HG03378 (cell line): ENCODE results near the gene CLTCL1.
"Not testable (repeated sequence)": the region's sequence is repeated elsewhere in the genome, so short reads cannot be mapped to it uniquely, and the experiment has no call there.

Experiments
- ATAC-seq: cut with Tn5 transposase; IDR thresholded peaks from one replicate; pipeline ENCODE4 v1.9.1; 2021; ENCODE audit warnings: mild to moderate bottlenecking, moderate library complexity; ENCODE audit not compliant: unreplicated experiment

CLTCL1 gene

DNA sequence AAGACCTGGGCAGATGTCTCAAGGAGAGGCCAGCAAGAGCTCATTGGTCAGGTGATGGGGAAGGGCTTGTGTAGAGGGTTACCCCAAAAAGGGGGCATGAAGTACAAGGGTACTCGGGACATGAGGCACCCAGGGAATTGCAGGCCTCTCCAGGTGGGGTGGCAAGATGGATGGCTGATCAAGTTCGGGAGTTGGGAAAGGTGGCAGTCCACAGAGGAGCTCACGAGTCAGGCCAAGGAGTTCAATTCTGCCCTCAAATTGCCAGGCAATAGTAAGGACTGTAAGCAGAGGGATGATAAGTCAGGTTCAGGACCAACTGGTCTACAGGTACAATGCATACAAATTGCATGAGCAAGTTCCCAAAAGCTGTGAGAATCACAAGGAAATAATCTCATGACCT is 70.7 kb downstream of the CLTCL1 start:
- ATAC-seq, result no peak

DNA sequence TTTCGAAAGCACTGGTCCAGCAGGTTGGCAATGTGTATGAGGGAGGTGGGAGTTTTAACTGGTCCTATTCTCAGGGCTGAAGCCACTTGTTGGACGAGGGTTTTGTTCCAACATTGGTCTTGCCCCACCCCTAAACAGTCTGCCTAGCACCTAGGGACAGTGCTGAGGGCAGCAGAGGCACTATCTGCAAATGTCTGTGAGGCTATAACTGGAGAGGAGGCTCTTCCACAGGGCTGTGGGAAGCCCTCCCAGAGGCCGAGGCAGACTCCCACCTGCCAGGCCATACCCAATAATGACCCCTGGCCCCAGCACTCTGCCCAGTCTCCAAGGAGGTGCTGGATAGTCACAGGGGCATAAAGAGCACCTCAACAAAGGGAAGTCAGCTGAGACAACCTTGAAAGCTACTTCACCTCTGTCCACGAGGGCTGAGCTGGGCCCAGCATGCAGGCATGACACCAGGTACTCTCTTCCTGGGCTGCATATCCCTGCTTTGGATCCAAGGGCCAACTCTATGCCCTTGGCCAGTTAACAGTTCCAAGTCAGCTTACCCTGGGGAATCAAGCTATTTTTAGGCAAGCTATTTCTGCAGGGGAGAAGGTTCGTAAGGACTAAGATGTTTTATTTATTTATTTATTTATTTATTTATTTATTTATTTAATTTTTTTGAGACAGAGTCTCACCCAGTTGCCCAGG is 72.8 kb downstream of the CLTCL1 start:
- ATAC-seq, result no peak

DNA sequence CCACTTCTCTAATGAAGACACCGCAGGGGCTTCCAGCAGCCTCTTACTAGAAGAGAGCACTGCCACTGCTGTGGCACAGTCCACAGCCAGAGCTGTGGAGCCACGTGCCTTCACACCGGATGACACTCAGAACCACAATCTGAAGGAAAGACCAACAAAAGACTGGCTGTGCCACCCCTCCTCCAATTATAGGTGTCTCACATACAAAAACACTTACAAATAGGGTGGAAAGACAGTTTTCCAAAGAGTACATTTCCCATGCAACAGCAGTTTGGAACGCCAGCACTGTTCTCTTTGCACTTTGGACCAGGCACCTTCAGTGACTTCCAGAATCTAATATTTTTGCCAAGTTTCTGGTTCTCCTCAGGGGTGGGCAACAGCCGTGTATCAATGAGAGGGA is 74.9 kb downstream of the CLTCL1 start:
- no peak for ATAC-seq

DNA sequence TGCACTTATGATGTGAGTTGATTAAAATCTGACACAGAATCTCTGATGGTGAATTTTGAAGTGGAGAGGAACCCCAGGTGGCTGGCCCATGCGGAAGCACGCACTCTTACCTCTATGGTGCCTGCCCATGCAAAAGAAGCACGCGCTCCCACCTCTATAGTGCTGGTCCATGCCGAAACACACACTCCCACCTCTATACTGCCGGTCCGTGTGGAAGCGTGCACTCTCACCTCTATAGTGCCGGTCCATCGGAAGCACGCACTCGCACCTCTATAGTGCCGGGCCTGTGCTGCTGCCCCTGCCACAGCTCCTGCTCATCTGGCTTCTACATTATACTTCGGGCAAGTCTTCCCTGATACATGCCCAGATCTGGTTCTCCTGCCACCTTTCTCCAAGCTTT is 76.2 kb downstream of the CLTCL1 start:
- no peak for ATAC-seq

DNA sequence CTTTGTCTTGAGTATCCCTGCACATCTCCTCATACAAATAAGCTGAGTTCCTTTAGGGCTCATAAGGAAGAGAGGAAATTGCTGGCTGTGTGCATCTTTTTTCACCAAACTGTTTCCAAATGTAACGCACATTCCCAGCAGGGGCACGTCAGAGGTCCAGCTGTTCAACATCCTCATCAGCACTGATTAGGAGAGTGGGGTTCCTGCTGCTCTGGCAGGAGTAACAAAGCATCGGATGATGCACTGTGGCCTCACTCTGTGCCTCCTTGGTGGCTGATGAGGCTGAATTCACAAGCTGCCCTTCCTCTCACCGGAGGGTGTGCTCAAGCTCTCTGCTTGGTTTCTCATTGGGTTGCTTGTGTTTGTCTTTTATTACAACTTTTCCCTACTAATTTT is 77.4 kb downstream of the CLTCL1 start:
- ATAC-seq, result no peak

DNA sequence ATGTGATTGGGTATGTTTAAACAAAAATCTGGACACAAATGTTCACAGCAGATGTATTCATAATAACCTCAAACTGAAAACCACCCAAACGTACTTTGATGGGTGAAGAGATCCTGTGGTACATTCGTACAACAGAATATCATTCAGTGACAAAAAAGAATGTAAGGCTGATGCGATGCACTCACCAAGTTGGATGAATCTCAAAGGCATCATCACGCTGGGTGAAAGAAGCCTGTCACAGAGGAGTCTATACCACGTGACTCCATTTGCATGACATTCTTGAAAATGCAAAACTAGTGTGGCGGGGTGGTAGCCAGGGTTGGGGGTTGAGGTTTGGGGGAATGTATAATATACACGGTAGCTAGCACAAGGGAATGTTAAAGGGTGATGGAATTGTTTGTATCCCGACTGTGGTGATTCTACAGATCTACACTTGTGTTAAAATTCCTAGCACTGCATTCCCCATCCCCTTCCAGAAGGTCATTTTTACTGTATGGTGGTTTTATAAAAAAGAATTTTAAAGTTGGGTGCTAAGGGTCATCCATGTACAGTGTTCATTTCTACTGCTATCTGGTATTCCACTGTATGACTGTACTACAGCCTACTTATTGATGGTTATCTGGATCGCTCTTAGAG is 78.0 kb downstream of the CLTCL1 start:
- ATAC-seq, result no peak

DNA sequence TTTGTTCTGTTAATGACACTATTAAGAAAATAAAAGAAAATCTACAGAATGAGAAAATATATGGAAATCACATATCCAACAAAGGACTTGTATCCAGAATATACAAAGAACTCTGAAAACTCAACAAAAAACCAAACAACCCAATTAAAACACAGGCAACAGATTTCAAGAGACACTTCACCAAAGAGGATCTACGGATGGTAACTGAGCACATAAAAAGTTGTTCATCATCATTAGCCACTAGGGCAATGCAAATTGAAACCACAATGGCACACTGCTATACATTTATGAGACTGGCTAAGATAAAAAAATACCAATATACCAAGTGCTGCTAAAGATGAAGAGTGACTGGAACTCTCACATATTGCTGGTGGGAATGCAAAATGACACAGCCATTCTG is 78.5 kb downstream of the CLTCL1 start:
- no peak for ATAC-seq

DNA sequence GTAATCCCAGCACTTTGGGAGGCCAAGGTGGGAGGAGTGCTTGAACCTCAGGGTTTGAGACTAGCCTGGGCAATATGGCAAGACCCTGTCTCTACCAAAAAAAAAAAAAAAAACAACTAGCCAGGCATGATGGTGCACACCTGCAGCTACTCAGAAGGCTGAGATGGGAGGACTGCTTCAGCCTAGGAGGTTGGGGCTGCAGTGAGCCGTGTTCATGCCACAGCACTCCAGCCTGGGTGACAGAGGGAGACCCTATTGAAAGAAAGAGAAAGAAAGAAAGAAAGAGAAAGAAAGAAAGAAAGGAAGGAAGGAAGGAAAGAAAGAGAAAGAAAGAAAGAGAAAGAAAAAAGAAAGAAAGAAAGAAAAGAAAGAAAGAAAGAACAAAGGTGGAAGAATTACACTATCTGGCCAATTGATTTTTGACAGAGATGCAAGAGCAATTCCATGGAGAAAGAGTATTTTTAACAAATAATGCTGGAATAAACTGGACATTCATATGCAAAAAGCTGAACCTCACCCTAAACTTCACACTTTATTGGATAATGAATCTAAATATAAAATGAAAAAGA is 79.1 kb downstream of the CLTCL1 start:
- no peak for ATAC-seq

DNA sequence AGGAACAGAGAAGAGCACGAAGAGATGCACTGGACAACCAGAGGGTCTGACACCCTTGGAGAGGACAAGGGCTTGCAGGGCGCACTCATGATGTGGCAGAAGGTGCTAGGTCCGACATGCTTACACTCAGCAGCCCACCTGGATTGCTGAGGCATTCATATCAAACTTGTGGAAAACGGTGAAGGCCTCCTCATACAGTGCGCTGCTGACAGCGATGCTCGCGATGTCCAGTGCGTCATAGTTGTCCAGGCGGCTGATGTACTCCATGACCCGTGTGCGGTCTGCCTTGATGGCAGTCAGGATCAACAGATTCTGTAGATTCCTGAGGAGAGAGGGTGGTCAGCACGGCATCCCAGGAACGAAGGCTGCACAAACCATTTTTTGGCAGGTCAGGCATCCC is 81.3 kb downstream of the CLTCL1 start:
- no peak for ATAC-seq

DNA sequence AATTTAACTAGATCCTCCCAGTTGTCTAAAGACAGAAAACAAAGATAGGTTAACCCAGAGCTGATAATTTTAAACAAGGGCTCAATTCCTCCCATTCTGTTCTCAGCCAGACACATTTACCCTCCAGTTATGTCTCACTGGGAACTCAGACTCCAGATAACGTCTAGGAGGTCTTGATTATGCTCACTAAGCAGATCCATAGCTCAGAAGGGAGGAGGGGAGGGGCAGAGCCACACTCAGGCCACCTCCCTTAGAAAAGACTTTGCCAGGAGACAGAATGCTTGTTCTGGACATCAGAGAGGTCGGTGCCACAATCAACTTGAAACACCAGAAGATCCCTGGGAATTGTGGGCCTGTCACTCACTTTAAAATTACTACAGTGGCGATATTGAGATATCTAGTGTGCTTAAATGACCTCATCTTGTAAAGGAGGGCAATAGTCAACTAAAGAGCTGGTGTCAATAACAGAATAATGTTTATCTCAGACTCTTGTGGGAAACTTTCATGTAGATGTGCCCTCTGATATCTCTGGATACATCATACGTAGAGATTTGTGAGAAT is 83.2 kb downstream of the CLTCL1 start:
- ATAC-seq, result no peak

DNA sequence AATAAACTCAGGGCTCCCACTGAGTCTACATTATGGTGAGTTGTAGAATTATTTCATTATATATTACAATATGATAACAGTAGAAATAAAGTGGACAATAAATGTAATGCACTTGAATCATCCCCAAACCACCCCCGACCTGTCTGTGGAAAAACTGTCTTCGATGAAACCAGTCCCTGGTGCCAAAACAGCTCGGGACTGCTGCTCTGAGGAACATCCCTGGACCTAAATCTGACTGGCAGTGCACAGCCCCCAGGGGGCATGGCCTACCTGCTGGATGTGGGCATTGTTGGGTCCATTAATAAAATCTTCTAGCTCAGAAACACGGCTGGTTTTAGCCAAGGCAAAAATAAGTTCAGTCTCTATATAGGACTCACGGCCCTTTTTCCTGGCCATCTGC is 83.6 kb downstream of the CLTCL1 start:
- no peak for ATAC-seq

DNA sequence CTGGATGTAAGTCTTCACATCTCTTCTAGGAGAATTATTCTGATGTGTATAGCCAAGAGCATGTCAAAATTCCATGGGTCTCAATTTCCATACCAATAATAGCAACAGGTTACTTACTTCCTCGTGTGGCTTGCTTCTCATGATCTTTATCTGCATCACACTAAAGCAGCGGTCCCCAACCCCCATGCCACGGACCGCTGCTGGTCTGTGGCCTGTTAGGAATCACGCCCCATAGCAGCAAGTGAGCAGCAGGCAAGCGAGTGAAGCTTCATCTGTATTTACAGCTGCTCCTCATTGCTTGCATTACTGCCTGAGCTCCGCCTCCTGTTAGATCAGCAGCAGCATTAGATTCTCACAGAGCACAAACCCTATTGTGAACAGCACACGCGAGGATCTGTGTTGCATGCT is 84.1 kb downstream of the CLTCL1 start:
- no peak for ATAC-seq

DNA sequence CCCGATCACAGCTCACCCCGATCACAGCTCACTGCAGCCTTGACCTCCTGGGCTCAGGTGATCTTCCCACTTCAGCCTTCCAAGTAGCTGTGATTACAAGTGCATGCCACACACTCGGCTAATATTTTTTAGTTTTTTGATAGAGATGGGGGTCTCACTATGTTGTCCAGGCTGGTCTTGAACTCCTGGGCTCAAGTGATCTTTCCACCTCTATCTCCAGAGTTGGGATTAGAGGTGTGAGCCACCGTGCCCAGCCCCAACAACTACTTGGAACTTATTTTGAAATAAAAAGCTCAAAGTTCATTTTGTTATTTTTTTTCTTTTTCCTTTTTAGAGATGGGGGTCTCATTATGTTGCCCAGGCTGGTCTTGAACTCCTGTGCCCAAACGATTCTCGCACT is 85.2 kb downstream of the CLTCL1 start:
- no peak for ATAC-seq

DNA sequence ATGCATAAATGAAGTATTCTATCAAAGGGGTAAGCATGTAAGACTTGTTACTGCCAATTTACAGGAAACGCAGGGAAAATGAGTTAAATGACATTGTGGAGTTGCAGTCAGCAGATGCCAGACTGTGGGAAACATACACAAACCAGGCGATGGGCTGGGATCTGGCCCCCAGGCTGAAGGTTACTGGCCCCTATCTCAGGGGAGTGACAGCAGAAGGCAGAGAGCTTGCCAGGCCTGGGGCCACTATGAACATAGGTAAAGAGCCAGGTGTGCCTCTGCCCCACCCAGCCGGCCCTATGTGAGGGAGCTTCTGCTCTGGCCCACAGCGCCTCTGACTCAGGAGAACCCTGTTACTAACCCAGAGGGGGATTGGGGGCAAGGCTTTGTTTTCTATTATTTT is 86.9 kb downstream of the CLTCL1 start:
- ATAC-seq, result no peak

DNA sequence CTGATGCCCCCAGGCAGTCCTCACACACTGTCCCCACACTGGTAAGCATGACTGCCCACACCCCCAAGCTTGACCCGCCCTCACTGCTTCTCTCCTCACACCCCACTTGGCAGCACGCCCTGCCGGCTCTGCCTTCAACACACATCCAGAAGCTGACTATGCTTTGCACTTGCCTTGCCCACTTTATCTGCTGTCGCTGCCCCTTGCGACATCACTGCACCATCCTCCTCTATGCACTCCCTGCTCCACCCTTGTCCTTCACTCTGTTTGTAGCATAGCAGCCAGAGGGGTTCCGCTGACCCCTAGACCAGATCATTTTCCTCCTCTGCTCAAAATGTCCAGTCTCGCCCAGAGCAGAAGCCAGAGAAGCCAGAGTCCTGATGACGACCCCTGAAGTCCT is 87.7 kb downstream of the CLTCL1 start:
- no peak for ATAC-seq

DNA sequence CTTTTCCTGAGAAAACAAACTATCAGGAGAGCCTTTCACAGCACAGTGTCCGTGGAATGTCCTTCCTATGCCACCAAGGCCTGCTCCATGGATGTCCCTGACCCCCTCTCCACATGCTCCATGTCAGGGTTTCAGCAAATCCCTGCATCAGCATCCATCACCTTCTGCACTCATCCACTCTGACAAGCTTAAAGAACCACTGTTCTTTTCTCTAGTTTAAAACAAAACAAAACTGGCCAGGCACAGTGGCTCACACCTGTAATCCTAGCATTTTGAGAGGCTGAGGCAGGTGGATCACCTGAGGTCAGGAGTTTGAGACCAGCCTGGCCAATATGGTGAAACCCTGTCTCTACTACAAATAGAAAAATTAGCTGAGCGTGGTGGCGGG is 88.7 kb downstream of the CLTCL1 start:
- ATAC-seq, result not testable (repeated sequence)

DNA sequence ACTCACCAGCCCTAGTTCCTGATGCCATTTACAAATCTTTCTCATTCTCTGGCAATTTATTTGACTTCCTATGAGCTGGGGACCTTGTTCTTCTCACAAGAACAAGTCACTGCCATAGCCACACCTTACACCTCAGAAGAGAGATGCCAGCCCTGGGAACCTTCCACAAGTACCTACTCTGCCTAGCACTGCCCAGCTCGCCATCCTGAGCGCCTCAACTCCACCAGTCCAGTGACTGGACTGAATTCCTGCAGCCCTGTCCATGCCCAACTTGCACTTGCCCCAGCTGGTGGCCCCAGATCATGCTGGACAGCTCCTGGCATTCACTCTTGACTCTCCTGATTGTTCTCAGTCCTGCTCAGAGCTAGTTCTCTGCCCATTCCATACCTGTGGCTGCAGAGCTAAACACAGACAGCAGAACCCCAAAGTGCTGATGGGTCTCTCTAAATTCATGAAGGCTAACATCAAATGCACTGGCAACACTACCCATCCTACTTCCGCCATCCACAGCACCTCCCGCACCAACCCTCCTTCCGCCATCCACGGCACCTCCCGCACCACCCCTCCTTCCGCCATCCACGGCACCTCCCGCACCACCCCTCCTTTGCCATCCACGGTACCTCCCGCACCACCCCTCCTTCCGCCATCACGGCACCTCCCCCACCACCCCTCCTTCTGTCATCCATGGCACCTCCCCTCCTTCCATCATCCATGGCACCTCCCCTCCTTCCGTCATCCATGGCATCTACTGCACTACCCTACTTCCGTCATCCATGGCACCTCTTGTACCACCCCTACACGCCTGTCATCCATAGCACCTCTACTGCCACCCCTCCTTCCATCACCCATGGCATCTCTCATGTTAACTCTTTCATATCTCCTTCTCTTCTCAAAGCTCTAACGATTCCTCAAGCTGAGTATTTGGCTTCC is 89.4 kb downstream of the CLTCL1 start:
- ATAC-seq, result no peak

DNA sequence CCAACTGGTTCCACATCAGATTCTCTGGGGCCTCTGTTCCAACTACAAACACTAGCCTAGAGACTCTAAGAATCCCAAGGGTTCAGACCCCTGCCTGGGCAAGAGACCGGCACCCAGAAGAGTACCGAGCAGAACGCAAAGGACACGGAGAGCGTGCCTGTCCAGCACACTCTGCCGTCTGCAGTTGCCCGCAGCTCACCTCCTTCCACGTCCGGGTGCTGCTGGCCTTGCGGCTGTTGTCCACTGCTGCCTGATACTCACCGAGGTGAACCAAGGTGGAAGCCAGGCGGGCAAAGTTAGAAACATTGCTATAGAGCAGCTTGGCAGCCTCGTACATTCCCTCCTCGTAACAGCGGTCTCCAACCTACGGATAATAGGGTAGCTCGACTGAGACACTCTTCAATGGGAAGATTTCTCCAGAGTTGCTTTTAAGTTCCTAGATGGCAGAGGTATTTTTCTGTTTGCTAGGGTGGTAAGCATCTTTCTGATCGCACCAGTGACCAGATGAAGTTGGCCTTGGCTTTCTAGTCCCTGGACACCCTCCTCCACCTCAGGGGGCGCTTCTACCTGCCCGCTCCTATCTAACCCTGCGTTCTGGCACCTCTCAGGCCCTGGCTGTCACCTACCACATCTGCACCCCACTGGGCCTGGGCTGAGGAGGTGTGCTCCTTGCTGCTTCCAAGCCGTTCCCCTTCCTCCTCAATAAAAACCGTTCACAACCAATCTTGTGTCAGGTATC is 90.2 kb downstream of the CLTCL1 start:
- ATAC-seq, result no peak

DNA sequence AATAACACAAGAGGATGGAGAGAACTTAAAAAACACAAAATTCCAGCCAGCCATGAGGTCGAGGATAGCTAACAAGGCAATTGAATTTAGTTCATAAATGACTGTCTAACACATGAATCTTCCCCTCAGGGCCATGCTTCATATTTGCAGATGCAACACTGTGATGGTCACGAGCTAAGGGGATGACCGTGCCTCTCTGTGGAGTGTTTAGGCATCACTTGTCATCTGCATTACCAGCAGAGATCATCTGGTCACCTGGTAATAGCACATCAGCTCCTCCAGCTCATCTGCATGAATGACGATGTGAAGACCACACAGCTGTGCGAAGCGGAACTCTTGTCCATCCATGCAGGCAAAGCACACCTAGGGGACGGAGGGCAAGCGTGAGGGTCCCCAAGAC is 92.0 kb downstream of the CLTCL1 start:
- no peak for ATAC-seq

DNA sequence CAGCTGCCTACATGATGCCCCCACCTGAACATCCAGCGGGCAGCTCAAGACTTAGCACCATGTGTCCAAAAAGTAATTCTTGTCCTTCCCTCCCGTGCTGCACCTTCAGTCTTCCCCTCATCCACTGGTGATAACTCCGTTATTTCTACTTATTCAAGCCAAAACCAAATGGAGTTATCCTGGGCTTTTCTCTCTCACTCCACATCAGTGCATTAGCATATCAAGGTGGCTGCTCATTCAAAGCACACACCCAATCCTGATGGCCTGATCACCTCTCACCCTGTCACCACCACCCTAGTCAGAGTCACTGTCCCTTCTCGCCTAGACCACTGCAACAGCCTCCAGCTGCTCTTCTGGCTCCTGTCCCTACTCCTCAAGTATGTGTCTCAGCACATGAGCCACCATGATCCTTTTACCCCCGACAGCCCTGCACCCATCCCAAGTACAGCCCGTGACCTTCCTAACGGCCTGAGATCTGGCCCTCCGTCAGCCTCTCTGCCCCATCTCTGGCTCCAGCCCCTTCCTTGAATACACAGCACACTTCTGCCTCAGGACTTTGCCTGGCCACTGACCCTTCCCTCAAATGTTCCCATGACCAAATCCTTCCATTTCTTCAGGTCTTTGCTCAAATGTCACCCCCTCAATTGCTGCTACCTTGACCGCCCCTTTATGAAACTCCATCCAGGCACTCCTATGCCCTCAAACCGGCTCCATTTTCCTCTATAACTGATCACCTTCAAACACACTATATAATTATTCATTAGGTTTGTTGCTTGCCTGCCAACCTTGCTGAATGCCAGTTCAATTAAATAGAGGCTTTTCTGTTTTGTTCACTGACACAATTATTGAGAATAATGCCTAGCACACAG is 93.3 kb downstream of the CLTCL1 start:
- no peak for ATAC-seq
